ENCODE data around the gene SLC16A10. TPM values are rescaled to one million over a fixed set of nuclear protein-coding genes. Genes with fewer than 3 reads are reported as not detected.

The SLC16A10 gene
- total and polyA plus RNA-seq, 2 of the 13 experiments (the other 11 are each of a cell fraction or from before 2014, with no cell fraction given), result 8.2 to 20.1 TPM

GRCh38 chr6:111270121-111270520 is 182.8 kb downstream of the SLC16A10 start:
- CTCF ChIA-PET (ENCODE audit: low intra/inter-chr PET ratio, low total read pairs), result no interaction called here
- Histone ChIP-seq H3K4me2 (ENCODE audit: low read depth, low read length) (no peak overlapping the region), H3K79me2 (ENCODE audit: insufficient read depth, low read length) (no peaks in the 10 kb centered on the region), H4K20me1 (ENCODE audit: insufficient read depth, low read length) (no peaks in the 10 kb centered on the region), H3K9ac (ENCODE audit: insufficient read depth, low read depth, low read length) (no peak overlapping the region), H3K36me3 (replicated peaks in 1 of 2; ENCODE audit: control insufficient read depth in 1 of 2, insufficient read depth in 2 of 2, low read length in 2 of 2) (peaks cover 8 to 46% of the 10 kb centered on the region in 2 experiments), H2AFZ (ENCODE audit: low read length) (no peak overlapping the region), H3K27ac (ENCODE audit: extremely low read length, insufficient read depth, low read length) (no peak overlapping the region), H3K4me3 (replicated peaks in 1 of 3; ENCODE audit: insufficient read depth in 1 of 3, low read depth in 2 of 3, low read length in 3 of 3) (no peak overlapping the region), H3K9me3 (ENCODE audit: low read length) (peaks cover 18% of the 10 kb centered on the region), H3K4me1 (ENCODE audit: insufficient read depth, low read length) (no peaks in the 10 kb centered on the region), H3K27me3 (ENCODE audit: control insufficient read depth in 1 of 2, insufficient read depth in 2 of 2, low read length in 2 of 2) (no peaks in the 10 kb centered on the region)
- BruUV-seq (replicated peaks), result no TSS peak
- intact Hi-C loops (cut with micrococcal nuclease; ENCODE audit: unreplicated experiment) (no loop called here), in situ Hi-C loops (cut with HindIII; ENCODE audit: extremely low pct_ligation_motif_present, low pct_unique_long_range_greater_than_20kb) (no loop called here)
- no peak for ATAC-seq
- DNase-seq (ENCODE audit: low spot score), result no peak
- POLR2A ChIA-PET, result no interaction called here
- FAIRE-seq, result no peak
- TF ChIP-seq ZNF788 (CRISPR knock-in tag; IDR thresholded peaks at IDR 0.05; ENCODE audit: borderline replicate concordance), result no peak
- no peak for TF ChIP-seq SMAD3 (CRISPR knock-in tag; IDR thresholded peaks at IDR 0.05)
- no peak for TF ChIP-seq CCAR2 (optimal IDR thresholded peaks at IDR 0.05; ENCODE audit: low read depth, low read length)
- WGBS (ENCODE audit: low lambda C conversion rate), result 100% methylated on average over 4 of the region's 4 CpGs

GRCh38 chr6:111274593-111275217 is 187.4 kb downstream of the SLC16A10 start:
- H3K4me1 ChIP-seq (ENCODE audit: insufficient read depth, low read length), result peaks cover 28% of the 10 kb centered on the region
- intact Hi-C loops (cut with micrococcal nuclease; ENCODE audit: unreplicated experiment), result no loop called here
- no peak for TF ChIP-seq RARG (CRISPR knock-in tag; IDR thresholded peaks at IDR 0.05; ENCODE audit: low read depth)
- TF ChIP-seq ZNF337 (CRISPR knock-in tag; IDR thresholded peaks at IDR 0.05; ENCODE audit: borderline replicate concordance, low read depth), result peak; percentile 99; the same call in 1 of the 2 replicates
- H3K27ac ChIP-seq (ENCODE audit: extremely low read length, insufficient read depth, low read length), result no peak overlapping the region
- no peak for DNase-seq (ENCODE audit: low spot score)
- no peak overlapping the region for H3K9ac ChIP-seq (ENCODE audit: insufficient read depth, low read depth, low read length)
- ATAC-seq, result no peak
- H3K27me3 ChIP-seq (ENCODE audit: control insufficient read depth in 1 of 2, insufficient read depth in 2 of 2, low read length in 2 of 2), result no peaks in the 10 kb centered on the region
- no peak for FAIRE-seq
- H3K79me2 ChIP-seq (ENCODE audit: insufficient read depth, low read length), result no peaks in the 10 kb centered on the region
- in situ Hi-C loops (cut with HindIII; ENCODE audit: extremely low pct_ligation_motif_present, low pct_unique_long_range_greater_than_20kb), result no loop called here
- no peak overlapping the region for H3K4me3 ChIP-seq (replicated peaks in 1 of 3; ENCODE audit: insufficient read depth in 1 of 3, low read depth in 2 of 3, low read length in 3 of 3)
- H4K20me1 ChIP-seq (ENCODE audit: insufficient read depth, low read length), result no peaks in the 10 kb centered on the region
- H3K4me2 ChIP-seq (ENCODE audit: low read depth, low read length), result no peak overlapping the region
- WGBS (ENCODE audit: low lambda C conversion rate), result 98% methylated on average over 3 of the region's 3 CpGs
- ChIA-PET CTCF (ENCODE audit: low intra/inter-chr PET ratio, low total read pairs) (no interaction called here), POLR2A (no interaction called here)
- peaks cover 19% of the 10 kb centered on the region for H3K9me3 ChIP-seq (ENCODE audit: low read length)
- no TSS peak for BruUV-seq (replicated peaks)
- H3K36me3 ChIP-seq (replicated peaks in 1 of 2; ENCODE audit: control insufficient read depth in 1 of 2, insufficient read depth in 2 of 2, low read length in 2 of 2), result peaks cover 11 to 40% of the 10 kb centered on the region in 2 experiments
- H2AFZ ChIP-seq (ENCODE audit: low read length), result no peak overlapping the region
